Globus pallidus (tissue), 1 donor: ENCODE data around the gene MSMP.
A peak's percentile ranks its signal among the peaks of the same experiment; 100 is the strongest.

ENCODE experiments used
- DNase-seq: peaks from one replicate; pipeline ENCODE4 v3.0.0-alpha.2; 2015; ENCODE audit warnings: low spot score

MSMP gene

GRCh38 chr9:35754264-35754663 is at the start of gene MSMP:
Gene MSMP, minus strand, starts transcription at chr9:35754276. Its CDS starts 147 bp downstream, at chr9:35754129.
- no peak for DNase-seq

GRCh38 chr9:35801328-35802128 is 47.5 kb upstream of the MSMP start:
- no peak for DNase-seq

- no peak for DNase-seq
Observed at GRCh38 chr9:35800530-35800929, 46.5 kb upstream of the MSMP start.

GRCh38 chr9:35798658-35799374 is 44.7 kb upstream of the MSMP start:
- DNase-seq, result no peak

- no peak for DNase-seq
Observed at GRCh38 chr9:35797311-35798109, 43.4 kb upstream of the MSMP start.

- DNase-seq, result no peak
Observed at GRCh38 chr9:35795695-35796094, 41.6 kb upstream of the MSMP start.

GRCh38 chr9:35793461-35793860 is 39.4 kb upstream of the MSMP start:
- DNase-seq, result no peak

GRCh38 chr9:35792826-35793225 is 38.8 kb upstream of the MSMP start:
- no peak for DNase-seq

GRCh38 chr9:35792024-35792813 is 38.1 kb upstream of the MSMP start:
- no peak for DNase-seq

- no peak for DNase-seq
Observed at GRCh38 chr9:35791297-35791921, 37.3 kb upstream of the MSMP start, which contains the start of gene NPR2. Gene NPR2, plus strand, starts transcription at chr9:35791591. Its CDS starts 818 bp downstream, at chr9:35792409.

GRCh38 chr9:35790385-35791296 is 36.6 kb upstream of the MSMP start:
- peak; percentile 74 for DNase-seq

GRCh38 chr9:35790025-35790384 is 35.9 kb upstream of the MSMP start:
- no peak for DNase-seq

- DNase-seq, result no peak
Observed at GRCh38 chr9:35789541-35789940, 35.5 kb upstream of the MSMP start.

- DNase-seq, result no peak
Observed at GRCh38 chr9:35783418-35783817, 29.3 kb upstream of the MSMP start.

- no peak for DNase-seq
Observed at GRCh38 chr9:35781066-35781465, 27.0 kb upstream of the MSMP start.

- DNase-seq, result no peak
Observed at GRCh38 chr9:35778496-35778895, 24.4 kb upstream of the MSMP start.

GRCh38 chr9:35776018-35776417 is 21.9 kb upstream of the MSMP start:
- no peak for DNase-seq

- peak; percentile 47 for DNase-seq
Observed at GRCh38 chr9:35774907-35775635, 21.0 kb upstream of the MSMP start.

GRCh38 chr9:35771943-35772342 is 17.9 kb upstream of the MSMP start:
- DNase-seq, result no peak
